ENCODE results near the gene HUNK. TPM values are rescaled to one million over a fixed set of nuclear protein-coding genes. Genes with fewer than 3 reads are reported as not detected.
A peak's percentile ranks its signal among the peaks of the same experiment; 100 is the strongest.

Gene HUNK
- total and polyA plus RNA-seq, 2 experiments from 2014 or later: 0.30 to 2.5 TPM

DNA sequence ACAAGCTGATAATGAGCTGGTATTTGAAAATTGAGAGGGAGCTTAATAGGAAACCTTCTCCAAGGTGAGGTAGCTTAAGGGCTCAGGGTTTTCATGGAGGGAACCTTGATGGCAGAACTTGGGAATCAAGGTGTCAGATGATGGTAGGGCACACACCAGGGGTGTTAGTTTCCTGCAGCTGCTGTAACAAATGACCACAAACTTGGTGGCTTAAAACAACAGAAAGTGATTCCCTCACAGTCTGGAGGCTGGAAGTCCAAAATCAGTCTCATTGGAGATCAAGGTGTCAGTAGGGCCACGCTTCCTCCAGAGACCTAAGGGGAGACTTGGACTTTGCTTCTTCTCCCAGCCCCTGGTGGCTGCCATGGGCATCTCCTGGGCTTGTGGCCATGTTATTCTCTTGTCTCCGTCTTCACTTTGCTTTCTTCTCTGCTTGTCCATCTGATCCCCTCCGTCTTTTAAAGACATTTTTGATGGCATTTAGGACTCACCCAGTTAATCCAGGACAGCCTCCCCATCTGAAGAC is 45.5 kb downstream of the HUNK start:
- Histone ChIP-seq H3K9me2 (ENCODE audit: insufficient read depth) (no peaks in the 10 kb centered on the region), H3F3A (ENCODE audit: insufficient read depth) (peaks cover 6% of the 10 kb centered on the region; the same call in 1 of the 2 replicates), H3K36me3 (ENCODE audit: low read depth) (no peaks in the 10 kb centered on the region), H3K9ac (no peak overlapping the region), H3K4me1 (ENCODE audit: insufficient read depth) (peaks cover 10% of the 10 kb centered on the region), H4K20me1 (ENCODE audit: insufficient read depth) (no peaks in the 10 kb centered on the region), H3K27ac (no peak overlapping the region), H2AFZ (no peak overlapping the region), H3K9me3 (ENCODE audit: low read depth) (no peaks in the 10 kb centered on the region), H3K27me3 (replicated peaks; ENCODE audit: insufficient read depth) (no peaks in the 10 kb centered on the region), H3K4me2 (ENCODE audit: unreplicated experiment) (no peak overlapping the region), H3K79me2 (ENCODE audit: insufficient read depth) (no peaks in the 10 kb centered on the region), H3K4me3 (no peak overlapping the region)
- WGBS, 2 experiments (ENCODE audit: low coverage in 1 of 2, low lambda C conversion rate in 2 of 2, missing lambda C conversion rate in 2 of 2): 93 to 94% methylated on average over 3 of the region's 3 CpGs
- DNase-seq: no peak
- TF ChIP-seq EZH2phosphoT487 (IDR thresholded peaks at IDR 0.05; ENCODE audit: insufficient read depth, low read depth) (no peak), EZH2 (IDR thresholded peaks at IDR 0.05; ENCODE audit: insufficient read depth, poor library complexity, severe bottlenecking) (no peak)
- in situ Hi-C loops (cut with MboI): no loop called here

DNA sequence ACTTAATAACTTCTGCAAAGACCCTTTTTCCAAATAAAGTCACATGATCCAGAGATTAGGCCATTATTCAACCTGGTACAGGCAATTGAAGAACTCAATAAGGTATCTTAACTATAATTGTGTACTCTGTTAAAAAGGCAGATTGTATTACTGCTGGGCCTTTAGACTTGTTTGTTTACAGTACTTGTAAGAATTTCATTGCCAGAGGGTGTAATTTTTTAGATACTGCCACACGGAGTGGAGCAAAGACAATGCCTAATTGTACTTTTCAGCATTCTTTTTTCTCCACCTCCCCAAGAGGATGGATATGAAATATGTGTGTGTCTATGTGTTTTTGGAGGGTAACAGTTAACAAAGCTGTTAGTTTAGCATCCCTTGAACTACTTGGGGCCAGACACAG is 47.5 kb downstream of the HUNK start:
- Histone ChIP-seq H3K27ac (no peak overlapping the region), H3K9ac (no peak overlapping the region), H3K4me3 (no peak overlapping the region), H3K9me2 (ENCODE audit: insufficient read depth) (no peaks in the 10 kb centered on the region), H2AFZ (no peak overlapping the region), H3K79me2 (ENCODE audit: insufficient read depth) (no peaks in the 10 kb centered on the region), H3K4me1 (ENCODE audit: insufficient read depth) (0 out of 2 replicates have a peak, but pooled peaks cover 3% of the 10 kb centered on the region), H3K4me2 (ENCODE audit: unreplicated experiment) (no peak overlapping the region), H4K20me1 (ENCODE audit: insufficient read depth) (no peaks in the 10 kb centered on the region), H3K36me3 (ENCODE audit: low read depth) (no peaks in the 10 kb centered on the region), H3F3A (ENCODE audit: insufficient read depth) (no peaks in the 10 kb centered on the region), H3K27me3 (replicated peaks; ENCODE audit: insufficient read depth) (no peaks in the 10 kb centered on the region), H3K9me3 (ENCODE audit: low read depth) (no peaks in the 10 kb centered on the region)
- WGBS, 2 experiments (ENCODE audit: low coverage in 1 of 2, low lambda C conversion rate in 2 of 2, missing lambda C conversion rate in 2 of 2): 22 to 30% methylated on average over 1 of the region's 1 CpG
- no peak for DNase-seq
- in situ Hi-C loops (cut with MboI): no loop called here
- TF ChIP-seq EZH2 (IDR thresholded peaks at IDR 0.05; ENCODE audit: insufficient read depth, poor library complexity, severe bottlenecking) (no peak), EZH2phosphoT487 (IDR thresholded peaks at IDR 0.05; ENCODE audit: insufficient read depth, low read depth) (no peak)

DNA sequence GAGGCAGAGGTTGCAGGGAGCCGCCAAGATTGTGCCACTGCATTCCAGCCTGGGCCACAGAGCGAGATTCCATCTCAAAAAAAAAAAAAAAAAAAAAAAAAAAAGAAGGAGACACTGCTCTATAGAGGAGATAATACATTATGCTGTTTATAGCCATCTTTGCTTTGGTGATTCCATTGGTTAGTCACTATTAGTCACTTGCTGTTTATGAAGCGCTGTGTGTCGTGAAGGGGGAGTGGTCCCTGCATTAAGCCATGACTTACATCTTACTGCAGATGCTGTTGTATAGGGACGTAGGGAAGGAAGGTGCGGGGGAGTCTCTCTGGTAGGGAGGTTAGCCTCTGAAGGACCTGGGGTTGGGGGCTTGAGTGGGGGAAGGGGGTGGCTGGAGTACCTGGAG is 48.3 kb downstream of the HUNK start:
- TF ChIP-seq EZH2 (IDR thresholded peaks at IDR 0.05; ENCODE audit: insufficient read depth, poor library complexity, severe bottlenecking) (no peak), EZH2phosphoT487 (IDR thresholded peaks at IDR 0.05; ENCODE audit: insufficient read depth, low read depth) (no peak)

DNA sequence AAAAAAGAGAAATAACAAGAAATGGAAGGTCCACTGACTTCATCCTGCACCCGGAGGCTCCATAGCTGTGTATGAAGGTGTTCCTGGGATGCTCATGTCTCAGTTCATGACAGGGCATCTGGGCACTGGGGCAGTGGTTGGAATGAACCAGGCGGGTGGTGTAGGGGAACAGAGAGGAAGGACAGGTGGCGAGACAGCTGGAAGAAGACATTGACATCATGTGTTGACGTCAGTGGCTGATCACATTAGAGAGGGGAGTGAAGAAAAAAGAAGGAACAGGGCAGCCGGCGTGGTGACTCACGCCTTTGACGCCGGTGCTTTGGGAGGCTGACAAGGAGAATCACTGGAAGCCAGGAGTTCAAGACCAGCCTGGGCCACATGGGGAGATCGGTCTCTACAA is 50.1 kb downstream of the HUNK start:
- Histone ChIP-seq H3F3A (ENCODE audit: insufficient read depth) (no peaks in the 10 kb centered on the region), H3K4me2 (ENCODE audit: unreplicated experiment) (no peak overlapping the region), H3K27me3 (replicated peaks; ENCODE audit: insufficient read depth) (no peaks in the 10 kb centered on the region), H4K20me1 (ENCODE audit: insufficient read depth) (no peaks in the 10 kb centered on the region), H3K9ac (no peak overlapping the region), H3K9me2 (ENCODE audit: insufficient read depth) (no peaks in the 10 kb centered on the region), H3K36me3 (ENCODE audit: low read depth) (no peaks in the 10 kb centered on the region), H3K27ac (no peak overlapping the region), H3K9me3 (ENCODE audit: low read depth) (no peaks in the 10 kb centered on the region), H3K79me2 (ENCODE audit: insufficient read depth) (no peaks in the 10 kb centered on the region), H2AFZ (no peak overlapping the region), H3K4me1 (ENCODE audit: insufficient read depth) (0 out of 2 replicates have a peak, but pooled peaks cover 3% of the 10 kb centered on the region), H3K4me3 (no peak overlapping the region)
- DNase-seq: no peak
- WGBS, 2 experiments (ENCODE audit: low coverage in 1 of 2, low lambda C conversion rate in 2 of 2, missing lambda C conversion rate in 2 of 2): 95 to 96% methylated on average over 10 of the region's 10 CpGs
- in situ Hi-C loops (cut with MboI): no loop called here
- TF ChIP-seq EZH2 (IDR thresholded peaks at IDR 0.05; ENCODE audit: insufficient read depth, poor library complexity, severe bottlenecking) (no peak), EZH2phosphoT487 (IDR thresholded peaks at IDR 0.05; ENCODE audit: insufficient read depth, low read depth) (no peak)

More for the DNA sequence above, 48.3 kb downstream of the HUNK start:
- no peak overlapping the region for H3K27ac ChIP-seq
- H3K4me3 ChIP-seq: no peak overlapping the region
- H3K27me3 ChIP-seq (replicated peaks; ENCODE audit: insufficient read depth): no peaks in the 10 kb centered on the region
- H3K4me2 ChIP-seq (ENCODE audit: unreplicated experiment): no peak overlapping the region
- in situ Hi-C loops (cut with MboI): no loop called here
- 30 to 38% methylated on average over 5 to 6 of the region's 6 CpGs for WGBS, 2 experiments (ENCODE audit: low coverage in 1 of 2, low lambda C conversion rate in 2 of 2, missing lambda C conversion rate in 2 of 2)
- no peak overlapping the region for H3K9ac ChIP-seq
- H3K9me2 ChIP-seq (ENCODE audit: insufficient read depth): no peaks in the 10 kb centered on the region
- 0 out of 2 replicates have a peak, but pooled peaks cover 3% of the 10 kb centered on the region for H3K4me1 ChIP-seq (ENCODE audit: insufficient read depth)
- H3K9me3 ChIP-seq (ENCODE audit: low read depth): no peaks in the 10 kb centered on the region
- H3K79me2 ChIP-seq (ENCODE audit: insufficient read depth): no peaks in the 10 kb centered on the region
- H2AFZ ChIP-seq: no peak overlapping the region
- DNase-seq: peak; percentile 77
- H3F3A ChIP-seq (ENCODE audit: insufficient read depth): no peaks in the 10 kb centered on the region
- no peaks in the 10 kb centered on the region for H3K36me3 ChIP-seq (ENCODE audit: low read depth)
- H4K20me1 ChIP-seq (ENCODE audit: insufficient read depth): no peaks in the 10 kb centered on the region
